D721Med (cell line): ENCODE measurements around the gene CDH13.

ENCODE experiments used
- DNase-seq: peaks from one replicate; pipeline ENCODE4 v3.0.0; 2011; ENCODE audit warnings: low spot score; ENCODE audit not compliant: insufficient read length
- FAIRE-seq: peaks from 2 replicates; lab custom pipeline; 2011; peaks lifted over from hg19 to GRCh38; lab: Jason Lieb, UNC
- TF ChIP-seq, protein P1 (sequence below): IDR thresholded peaks from 2 replicates; pipeline ENCODE4 v1.5.1; 2012; ENCODE audit warnings: mild to moderate bottlenecking, control low read depth; ENCODE audit not compliant: insufficient read depth; ENCODE audit errors: missing control alignments

Gene CDH13

DNA sequence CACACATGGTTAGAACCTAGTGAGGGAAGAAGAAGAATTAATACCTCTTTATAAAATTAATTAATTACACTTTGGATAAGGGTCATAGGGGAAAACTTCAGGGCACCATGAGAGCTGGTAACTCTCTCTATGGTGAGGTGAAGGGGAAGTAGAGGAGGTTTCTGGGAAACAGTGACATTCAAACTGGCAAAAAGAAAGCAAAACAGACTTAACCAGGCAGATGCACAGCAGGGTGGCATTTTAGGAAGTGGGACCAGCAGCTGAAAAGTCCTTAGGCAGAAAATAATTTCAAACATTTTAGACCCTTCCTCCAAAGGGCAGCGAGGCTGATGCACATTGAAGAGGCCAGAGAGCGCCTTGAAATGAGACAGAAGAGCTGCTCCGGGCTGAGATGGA lies 157.8 kb downstream of the CDH13 start:
- TF ChIP-seq, protein P1, sequence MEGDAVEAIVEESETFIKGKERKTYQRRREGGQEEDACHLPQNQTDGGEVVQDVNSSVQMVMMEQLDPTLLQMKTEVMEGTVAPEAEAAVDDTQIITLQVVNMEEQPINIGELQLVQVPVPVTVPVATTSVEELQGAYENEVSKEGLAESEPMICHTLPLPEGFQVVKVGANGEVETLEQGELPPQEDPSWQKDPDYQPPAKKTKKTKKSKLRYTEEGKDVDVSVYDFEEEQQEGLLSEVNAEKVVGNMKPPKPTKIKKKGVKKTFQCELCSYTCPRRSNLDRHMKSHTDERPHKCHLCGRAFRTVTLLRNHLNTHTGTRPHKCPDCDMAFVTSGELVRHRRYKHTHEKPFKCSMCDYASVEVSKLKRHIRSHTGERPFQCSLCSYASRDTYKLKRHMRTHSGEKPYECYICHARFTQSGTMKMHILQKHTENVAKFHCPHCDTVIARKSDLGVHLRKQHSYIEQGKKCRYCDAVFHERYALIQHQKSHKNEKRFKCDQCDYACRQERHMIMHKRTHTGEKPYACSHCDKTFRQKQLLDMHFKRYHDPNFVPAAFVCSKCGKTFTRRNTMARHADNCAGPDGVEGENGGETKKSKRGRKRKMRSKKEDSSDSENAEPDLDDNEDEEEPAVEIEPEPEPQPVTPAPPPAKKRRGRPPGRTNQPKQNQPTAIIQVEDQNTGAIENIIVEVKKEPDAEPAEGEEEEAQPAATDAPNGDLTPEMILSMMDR: no peak
- no peak for FAIRE-seq
- DNase-seq: no peak

DNA sequence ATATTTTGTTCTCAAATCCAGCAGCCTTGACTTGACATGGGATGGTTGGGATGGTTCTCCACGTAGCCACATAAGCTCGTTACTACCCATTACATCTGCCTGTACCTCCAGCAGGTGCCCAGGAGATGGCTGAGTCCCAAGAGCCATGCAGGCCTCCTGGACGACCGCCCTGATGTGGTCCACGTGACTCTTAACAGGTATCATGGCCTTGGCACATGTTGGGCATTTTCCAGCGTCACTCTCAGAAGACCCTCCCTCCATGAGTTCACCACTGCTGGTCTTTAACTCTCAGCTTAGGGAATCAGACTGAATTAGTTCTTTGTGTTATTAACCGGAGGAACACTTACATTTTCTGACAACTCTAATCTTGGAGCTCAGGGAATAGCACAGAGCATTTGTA lies 161.5 kb downstream of the CDH13 start:
- DNase-seq: no peak
- TF ChIP-seq, protein P1: no peak
- FAIRE-seq: no peak

DNA sequence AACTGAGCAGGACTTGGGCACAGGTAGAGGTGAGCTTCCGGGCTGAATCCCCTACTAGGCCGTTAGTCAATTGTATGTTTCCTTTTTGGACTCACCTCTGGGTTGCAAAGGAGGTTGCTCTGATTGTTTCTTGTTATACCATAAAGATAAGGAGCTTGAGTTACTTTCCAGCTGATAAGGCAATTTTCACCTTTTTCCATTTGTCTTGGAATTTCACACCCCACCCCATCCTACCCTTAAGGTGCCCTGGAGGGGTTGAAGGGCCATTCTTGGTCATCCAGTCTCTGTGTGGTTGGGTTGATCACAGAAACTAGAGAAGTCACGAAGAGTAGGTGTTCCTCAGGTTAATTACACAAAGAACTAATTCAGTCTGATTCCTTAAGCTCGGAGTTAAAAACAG lies 162.2 kb downstream of the CDH13 start:
- FAIRE-seq: no peak
- DNase-seq: no peak
- TF ChIP-seq, protein P1: no peak

DNA sequence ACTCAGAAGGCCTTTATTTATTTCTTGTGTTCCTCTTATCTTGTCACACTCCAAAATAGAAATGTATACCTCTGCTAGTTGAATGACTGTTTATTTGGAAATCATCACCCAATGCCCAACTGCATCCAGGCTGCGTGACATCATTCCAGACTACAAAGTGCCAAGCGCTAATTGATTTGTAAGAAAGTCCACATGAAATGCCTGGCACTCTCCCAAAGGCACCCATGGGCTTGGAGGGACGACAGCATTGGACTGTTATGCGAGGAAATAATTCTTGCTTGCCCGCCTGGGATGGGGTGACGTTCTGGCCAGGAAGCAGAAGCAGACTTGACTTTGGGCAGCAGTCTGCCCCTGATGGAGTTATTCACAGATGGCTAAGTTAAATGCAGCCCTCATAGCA lies 165.9 kb downstream of the CDH13 start:
- DNase-seq: no peak
- FAIRE-seq: no peak
- TF ChIP-seq, protein P1: no peak

DNA sequence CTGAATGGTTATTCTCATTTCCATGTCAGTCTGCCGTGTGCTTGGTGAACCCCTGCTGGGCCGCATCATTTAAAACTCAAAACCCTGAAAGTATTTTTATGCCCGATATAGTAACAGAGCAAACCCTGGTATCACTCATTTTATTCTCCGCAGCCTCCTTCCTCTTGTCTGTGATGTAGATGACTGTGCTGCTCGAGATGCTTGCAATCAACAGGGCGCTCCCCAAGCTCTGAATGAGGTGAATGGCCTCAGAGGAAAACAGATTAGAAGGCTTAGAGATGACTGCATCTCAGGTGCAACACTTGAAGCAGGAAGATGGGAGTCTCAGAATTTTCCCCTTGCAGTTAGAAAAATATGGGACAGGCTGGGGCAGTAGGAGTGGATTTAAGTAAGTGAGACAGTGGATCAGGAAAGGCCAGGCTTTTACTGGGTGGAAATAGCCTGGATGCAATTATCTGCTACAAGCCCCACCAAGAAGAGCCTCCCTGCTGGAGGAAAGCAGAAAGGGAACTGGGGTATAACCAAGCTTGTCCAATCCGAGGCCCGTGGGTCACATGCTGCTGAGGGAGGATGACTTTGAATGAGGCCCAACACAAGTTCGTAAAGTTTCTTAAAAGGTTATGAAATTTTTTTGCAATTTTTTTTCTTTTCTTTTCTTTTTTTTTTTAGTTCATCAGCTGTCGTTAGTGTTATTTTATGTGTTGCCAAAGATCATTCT lies 166.9 kb downstream of the CDH13 start:
- no peak for FAIRE-seq
- TF ChIP-seq, protein P1: no peak
- no peak for DNase-seq

DNA sequence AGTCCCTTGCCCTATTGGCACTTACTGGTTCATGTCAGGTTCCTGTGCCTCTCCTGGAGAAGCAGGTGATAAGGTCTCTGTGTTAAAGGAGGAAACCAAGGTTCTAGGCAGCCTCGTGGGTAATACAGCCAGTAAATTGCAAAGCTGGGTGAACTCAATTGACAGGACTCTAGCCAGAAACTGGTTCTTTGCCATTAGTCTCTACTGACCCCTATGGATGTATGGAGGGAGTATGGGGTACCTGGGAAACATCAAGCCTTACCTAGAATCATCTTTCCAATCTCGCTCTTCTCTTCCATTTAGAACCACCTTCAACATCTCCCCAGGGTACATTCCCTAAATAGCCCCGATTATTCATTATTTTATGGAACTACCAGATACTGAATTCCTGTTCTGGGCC lies 169.3 kb downstream of the CDH13 start:
- TF ChIP-seq, protein P1: no peak
- FAIRE-seq: no peak
- no peak for DNase-seq

DNA sequence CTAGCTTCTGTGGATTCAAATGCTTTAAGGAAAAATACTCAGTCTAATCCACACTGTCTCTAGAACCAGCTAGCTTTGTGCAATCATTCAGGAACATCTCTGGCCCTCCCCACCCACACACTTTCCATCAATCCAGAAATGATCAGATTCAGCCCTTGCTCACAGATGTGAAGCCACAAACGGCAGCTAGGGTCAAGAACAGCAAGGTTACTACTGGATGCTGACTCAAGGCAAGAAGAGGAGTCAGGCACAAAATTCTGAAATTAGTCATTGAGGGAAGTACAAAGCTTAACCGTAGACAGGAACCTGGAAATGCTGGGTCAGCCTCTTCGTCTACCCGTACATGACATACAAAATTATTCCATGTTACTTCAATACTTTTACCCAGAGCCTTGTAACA lies 174.6 kb downstream of the CDH13 start:
- TF ChIP-seq, protein P1: no peak
- FAIRE-seq: no peak
- DNase-seq: no peak
